ENCODE results near the gene SPAG9.
"Not testable (repeated sequence)": the region's sequence is repeated elsewhere in the genome, so short reads cannot be mapped to it uniquely, and the experiment has no call there.

SPAG9 gene

DNA sequence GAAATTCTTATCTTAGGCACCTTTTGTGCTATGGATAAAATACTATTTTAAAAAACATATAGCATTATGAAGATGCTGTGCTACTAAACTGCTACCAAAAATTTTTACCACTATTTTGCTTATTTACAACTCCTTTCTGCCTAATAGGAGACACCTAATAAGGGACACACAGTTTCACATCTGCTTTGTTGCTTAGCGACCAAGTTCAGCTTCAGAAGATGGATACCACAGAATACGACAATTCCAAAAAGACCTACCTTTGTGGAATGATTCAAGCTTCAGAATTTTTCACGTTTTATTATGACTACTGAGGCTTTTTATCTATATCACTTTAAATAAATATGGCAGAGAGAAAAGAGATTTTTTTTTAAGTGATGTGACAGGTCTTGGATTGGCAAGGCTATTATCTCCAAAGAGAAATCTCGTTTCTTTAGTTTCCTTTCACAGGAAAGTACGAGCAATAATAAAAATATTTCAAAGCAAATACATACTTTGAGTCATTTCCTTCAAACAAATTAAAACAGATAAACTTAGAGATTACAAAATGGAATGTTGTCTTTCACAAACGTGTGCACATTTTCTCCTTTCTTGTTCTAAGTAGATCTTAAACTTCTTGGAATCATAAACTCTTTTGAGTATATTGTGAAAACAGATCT, 35.4 kb downstream of the SPAG9 start:
- peak; percentile 55 for DNase-seq (ENCODE audit: low read depth)

DNA sequence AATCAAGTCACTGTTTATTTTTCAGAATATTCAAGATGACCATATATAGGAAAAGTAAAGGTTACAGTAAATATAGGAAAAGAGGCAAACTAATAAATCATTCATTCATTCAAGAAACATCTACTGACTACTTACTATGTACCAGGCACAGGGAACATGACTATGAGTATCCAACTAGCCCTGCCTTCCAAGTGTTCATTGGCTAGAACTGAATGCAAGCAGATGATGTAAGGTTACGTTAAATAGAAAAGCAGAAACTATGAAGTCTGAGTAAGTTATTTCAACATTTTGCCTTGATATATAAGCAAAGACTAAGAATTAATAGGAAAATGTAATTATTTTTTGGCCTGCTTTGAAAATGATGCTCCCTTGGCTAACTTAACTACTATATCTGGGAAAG, 36.7 kb downstream of the SPAG9 start:
- DNase-seq (ENCODE audit: low read depth): no peak

- not testable (repeated sequence) for DNase-seq (ENCODE audit: low read depth)
These were observed 37.3 kb downstream of the SPAG9 start for GRCh38 chr17:51083364-51083763.

GRCh38 chr17:51079049-51079448, 41.6 kb downstream of the SPAG9 start:
- DNase-seq (ENCODE audit: low read depth): peak; percentile 48

DNA sequence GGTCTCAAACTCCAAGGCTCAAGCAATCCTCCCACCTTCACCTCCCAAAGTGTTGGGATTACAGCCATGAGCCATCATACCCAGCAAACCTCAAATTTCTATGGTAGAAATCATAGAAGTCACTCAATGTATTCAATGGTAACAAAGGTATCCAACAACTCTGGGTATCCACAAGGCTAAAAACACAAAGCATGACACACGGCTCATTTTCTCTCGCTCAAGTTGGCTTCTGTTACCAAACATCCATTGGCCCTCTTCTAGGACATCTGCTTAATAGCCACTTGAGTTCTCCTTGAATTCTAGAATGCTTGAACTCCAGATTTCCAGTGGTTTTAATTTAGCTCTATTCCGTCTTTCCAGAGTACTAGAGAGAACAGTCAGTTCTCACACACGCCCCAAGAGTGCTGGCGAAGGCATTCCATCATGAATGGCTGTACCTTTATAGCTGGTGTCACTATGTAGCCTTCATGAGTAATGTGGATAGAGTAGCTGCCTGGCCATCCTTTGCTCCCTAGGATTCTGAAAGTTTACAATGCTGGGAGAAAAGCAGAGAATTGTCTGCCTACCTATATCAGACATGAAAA, 42.6 kb downstream of the SPAG9 start:
- no peak for DNase-seq (ENCODE audit: low read depth)

- DNase-seq (ENCODE audit: low read depth): no peak
These were observed 43.8 kb downstream of the SPAG9 start for GRCh38 chr17:51076821-51077220.

DNA sequence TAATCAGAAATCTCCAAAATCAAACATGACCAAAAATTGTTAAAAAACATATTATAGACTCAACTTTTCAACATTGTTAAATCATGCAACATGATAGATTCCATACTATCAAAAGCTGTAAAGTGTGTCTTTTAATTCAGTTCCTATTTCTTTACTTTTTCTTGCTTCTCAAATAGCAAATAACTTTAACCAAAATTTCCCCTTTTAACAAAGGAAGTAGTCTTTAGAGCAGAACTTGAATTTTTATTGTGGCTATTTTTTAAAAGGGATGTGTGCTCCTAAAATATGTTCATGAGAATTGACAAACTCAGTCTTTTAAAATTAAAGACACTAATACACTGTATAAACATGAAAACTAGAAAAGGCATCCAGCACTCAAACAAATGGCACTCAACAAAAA, 49.1 kb downstream of the SPAG9 start:
- DNase-seq (ENCODE audit: low read depth): no peak

DNA sequence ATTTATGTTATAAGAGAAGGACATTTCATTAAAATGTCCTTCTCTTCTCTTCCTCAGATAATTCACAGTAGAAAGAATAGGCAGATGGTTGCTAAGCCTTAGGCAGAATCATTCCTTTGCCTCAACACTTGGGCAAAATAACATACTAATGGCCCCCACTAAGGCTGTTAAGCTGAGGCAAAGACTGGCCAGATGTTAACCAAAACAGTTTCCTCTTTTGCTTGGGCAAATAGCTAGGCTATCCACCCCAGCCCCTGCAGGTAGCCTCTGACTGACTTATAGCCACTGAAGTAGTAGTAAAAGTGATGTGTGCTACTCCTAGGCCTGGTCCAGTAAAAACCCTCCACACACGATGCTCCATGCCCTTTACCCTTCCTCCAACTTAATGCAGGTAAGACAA, 55.2 kb downstream of the SPAG9 start:
- DNase-seq (ENCODE audit: low read depth): no peak

GRCh38 chr17:51064061-51064735, 56.5 kb downstream of the SPAG9 start:
- no peak for DNase-seq (ENCODE audit: low read depth)

GRCh38 chr17:51060396-51060795, 60.3 kb downstream of the SPAG9 start:
- DNase-seq (ENCODE audit: low read depth): no peak

DNA sequence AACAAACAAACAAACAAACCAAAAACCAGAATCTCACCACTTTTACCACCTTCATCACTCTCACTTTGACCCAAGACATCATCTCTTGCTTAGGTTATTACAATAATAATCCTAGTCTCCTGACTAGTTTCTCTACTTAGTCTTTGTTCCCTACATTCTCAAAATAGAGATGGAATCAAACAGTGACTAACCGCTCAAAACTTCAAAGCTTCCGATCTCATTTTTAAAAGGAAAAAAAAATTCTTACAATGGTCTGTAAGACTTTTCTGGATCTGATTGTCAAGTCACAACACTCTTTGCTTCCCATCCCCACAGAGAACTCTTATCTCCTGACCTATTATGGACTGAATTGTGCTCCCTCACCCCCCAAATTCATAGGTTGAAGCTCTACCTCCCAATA, 60.9 kb downstream of the SPAG9 start:
- DNase-seq (ENCODE audit: low read depth): peak; percentile 67

DNA sequence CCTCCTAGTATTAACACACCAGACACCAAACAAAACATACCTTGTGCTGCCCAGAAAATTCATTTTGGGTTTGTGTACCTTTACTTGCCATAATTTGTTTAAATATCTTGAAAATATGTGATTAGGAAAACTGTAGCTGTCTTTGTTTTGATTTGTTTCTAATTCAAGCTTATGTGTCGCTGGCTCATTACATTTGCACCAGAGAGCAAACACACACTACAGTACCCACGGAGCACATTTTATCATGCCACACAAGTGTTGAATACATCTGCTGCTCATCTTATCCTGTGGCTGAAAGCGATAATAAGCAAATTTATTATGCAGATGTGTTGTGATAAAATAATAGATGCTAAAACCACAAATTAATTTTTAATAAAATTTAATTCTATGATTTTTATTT, 63.1 kb downstream of the SPAG9 start:
- DNase-seq (ENCODE audit: low read depth): no peak

GRCh38 chr17:51056813-51057510, 63.7 kb downstream of the SPAG9 start:
- DNase-seq (ENCODE audit: low read depth): peak; percentile 91

DNA sequence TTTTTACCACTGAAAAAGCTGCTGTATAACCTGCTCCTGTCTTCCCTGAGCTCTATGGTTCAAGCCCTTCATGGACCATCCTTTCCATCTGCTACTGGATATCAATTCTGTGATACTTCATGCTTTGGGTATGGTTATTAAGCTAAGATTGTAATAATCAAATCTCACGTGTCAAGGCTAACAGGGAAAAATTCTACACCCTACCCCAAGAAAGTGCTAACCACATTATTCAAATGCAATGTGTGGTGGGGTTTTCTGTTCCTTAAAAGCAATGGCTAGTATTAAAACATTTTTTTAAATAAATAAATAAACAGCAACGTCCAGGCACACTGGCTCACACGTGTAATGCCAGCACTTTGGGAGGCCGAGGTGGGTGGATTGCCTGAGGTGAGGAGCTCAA, 65.9 kb downstream of the SPAG9 start:
- no peak for DNase-seq (ENCODE audit: low read depth)

DNA sequence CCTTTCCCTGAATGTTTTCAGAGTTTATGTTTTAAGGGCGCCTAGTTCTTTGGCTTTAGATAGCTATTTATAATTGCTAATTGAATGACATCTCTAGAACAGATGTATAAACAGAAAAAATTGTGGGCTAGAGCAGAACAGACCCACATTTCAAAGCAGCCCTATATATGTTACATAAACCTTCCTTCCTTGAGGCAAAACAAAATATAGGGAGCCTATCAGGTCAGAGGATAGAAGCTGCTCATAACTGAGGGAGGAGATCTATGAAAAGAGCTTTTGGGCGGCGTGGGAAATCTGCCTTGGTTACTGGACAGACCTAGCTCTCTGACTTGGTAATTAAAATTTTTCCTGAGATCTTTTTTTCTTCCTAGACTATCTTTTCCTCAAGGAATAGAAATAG, 68.4 kb downstream of the SPAG9 start:
- DNase-seq (ENCODE audit: low read depth): no peak

DNA sequence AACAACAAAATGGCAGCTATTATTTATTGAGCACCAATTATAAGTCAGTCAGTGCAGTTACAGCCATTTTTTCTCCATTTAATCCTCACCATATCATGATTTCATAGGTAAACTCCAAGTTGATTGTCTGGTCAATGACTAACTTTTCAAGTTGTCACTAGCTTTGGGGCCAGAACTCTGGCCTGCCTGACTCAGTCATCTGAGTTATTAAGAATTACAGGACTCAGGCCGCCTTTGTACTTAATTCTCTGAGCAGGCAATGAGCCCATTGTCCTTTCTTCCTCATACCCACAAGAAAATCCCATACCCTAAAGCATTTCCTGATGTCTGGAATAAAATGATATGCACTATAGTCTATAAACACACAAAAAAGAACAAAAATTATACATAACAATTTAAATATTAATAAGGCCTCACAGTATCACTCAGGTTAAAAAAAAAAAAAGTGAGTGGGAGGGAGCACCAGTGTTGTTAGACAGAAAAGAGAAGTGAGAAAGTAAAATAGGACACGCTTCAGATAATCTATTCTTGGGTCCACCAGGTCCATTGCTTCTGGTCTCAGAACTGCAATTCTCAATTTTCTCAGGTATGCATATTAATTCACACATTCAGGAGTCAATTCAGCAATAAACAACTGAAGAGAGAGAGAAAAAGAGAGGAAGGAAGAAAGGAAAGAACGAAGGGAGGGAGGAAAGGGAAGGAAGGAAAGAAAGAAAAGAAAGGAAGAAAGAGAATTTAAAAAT, 70.2 kb downstream of the SPAG9 start:
- DNase-seq (ENCODE audit: low read depth): no peak

GRCh38 chr17:51046514-51047384, 73.9 kb downstream of the SPAG9 start:
- DNase-seq (ENCODE audit: low read depth): peak; percentile 92

- no peak for DNase-seq (ENCODE audit: low read depth)
These were observed 74.6 kb downstream of the SPAG9 start for GRCh38 chr17:51046046-51046445.

DNA sequence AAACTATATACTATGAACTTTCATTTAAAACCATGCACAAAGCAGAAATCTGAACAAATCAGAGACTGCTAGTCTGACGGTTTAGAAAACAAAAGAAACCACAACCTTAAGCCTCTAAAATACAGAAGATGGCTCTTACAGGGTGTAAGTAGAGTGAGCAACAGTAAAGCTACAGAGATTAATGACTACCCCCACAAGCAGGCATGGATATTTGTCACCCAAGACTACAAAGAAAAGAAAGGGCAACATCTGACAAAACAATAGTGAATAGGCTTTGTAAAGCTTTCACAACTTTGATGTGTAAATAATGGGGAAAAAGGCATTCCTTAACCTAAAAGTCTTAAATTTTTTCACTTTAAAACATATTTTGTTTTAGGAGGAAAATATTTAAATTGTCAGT, 75.0 kb downstream of the SPAG9 start:
- DNase-seq (ENCODE audit: low read depth): peak; percentile 27

GRCh38 chr17:51044976-51045375, 75.7 kb downstream of the SPAG9 start:
- no peak for DNase-seq (ENCODE audit: low read depth)

GRCh38 chr17:51036084-51036483, 84.6 kb downstream of the SPAG9 start:
- no peak for DNase-seq (ENCODE audit: low read depth)

Data from iris pigment epithelial cell (primary cell).